Duodenal mucosa (tissue), 2 donors: ENCODE measurements around the gene MIEF2.
"Not testable (repeated sequence)": the region's sequence is repeated elsewhere in the genome, so short reads cannot be mapped to it uniquely, and the experiment has no call there.

ENCODE experiments used
- H3K27ac ChIP-seq: one replicate; pipeline ENCODE4 v1.7.0; 2013; ENCODE audit warnings: low read depth, low read length
- H3K27me3 ChIP-seq, 2 donors: one replicate each; pipeline ENCODE4 v1.7.0; 2013; ENCODE audit warnings: low read length in 2 of 2, control low read depth in 1 of 2; ENCODE audit not compliant: insufficient read depth in 2 of 2, control insufficient read depth in 1 of 2
- H3K36me3 ChIP-seq, 2 donors: one replicate each; pipeline ENCODE4 v1.7.0; 2013; ENCODE audit warnings: low read length in 2 of 2, control low read depth in 1 of 2; ENCODE audit not compliant: insufficient read depth in 2 of 2, control insufficient read depth in 1 of 2
- H3K4me1 ChIP-seq, 2 donors: one replicate each; pipeline ENCODE4 v1.7.0; 2013; ENCODE audit warnings: low read length in 2 of 2, control low read depth in 1 of 2; ENCODE audit not compliant: insufficient read depth in 2 of 2, control insufficient read depth in 1 of 2
- H3K4me3 ChIP-seq, 2 donors: one replicate each; pipeline ENCODE4 v1.7.0; 2013; ENCODE audit warnings: low read length in 2 of 2, low read depth in 1 of 2
- H3K9ac ChIP-seq, 2 donors: one replicate each; pipeline ENCODE4 v1.7.0; 2013; ENCODE audit warnings: low read length in 2 of 2, low read depth in 1 of 2
- H3K9me3 ChIP-seq, 2 donors: one replicate each; pipeline ENCODE4 v1.7.0; 2013; ENCODE audit warnings: low read length in 2 of 2, control low read depth in 1 of 2; ENCODE audit not compliant: control insufficient read depth in 1 of 2

Gene MIEF2

GRCh38 chr17:18280766-18281371 is 20.4 kb downstream of the MIEF2 start:
- no peaks in the 10 kb centered on the region for H3K27me3 ChIP-seq
- H3K4me3 ChIP-seq: no peak overlapping the region
- no peak overlapping the region for H3K9ac ChIP-seq
- no peaks in the 10 kb centered on the region for H3K9me3 ChIP-seq
- H3K27ac ChIP-seq: no peak overlapping the region
- H3K4me1 ChIP-seq: no peaks in the 10 kb centered on the region
- H3K36me3 ChIP-seq: peaks cover 44 to 82% of the 10 kb centered on the region in 2 donors

- no peak overlapping the region for H3K9ac ChIP-seq
- H3K9me3 ChIP-seq: no peaks in the 10 kb centered on the region
- no peak overlapping the region for H3K27ac ChIP-seq
- peaks cover 38 to 75% of the 10 kb centered on the region in 2 donors for H3K36me3 ChIP-seq
- no peaks in the 10 kb centered on the region for H3K27me3 ChIP-seq
- no peak overlapping the region for H3K4me3 ChIP-seq
- no peaks in the 10 kb centered on the region for H3K4me1 ChIP-seq
These were observed 21.3 kb downstream of the MIEF2 start for GRCh38 chr17:18281788-18282187.

GRCh38 chr17:18285296-18285695 is 24.8 kb downstream of the MIEF2 start:
- H3K4me1 ChIP-seq: no peaks in the 10 kb centered on the region
- H3K27me3 ChIP-seq: no peaks in the 10 kb centered on the region
- no peak overlapping the region for H3K9ac ChIP-seq
- H3K27ac ChIP-seq: no peak overlapping the region
- no peak overlapping the region for H3K4me3 ChIP-seq
- H3K9me3 ChIP-seq: no peaks in the 10 kb centered on the region
- H3K36me3 ChIP-seq: peaks cover 46 to 74% of the 10 kb centered on the region in 2 donors

GRCh38 chr17:18291718-18292540 is 31.5 kb downstream of the MIEF2 start:
- Histone ChIP-seq H3K36me3 (peaks cover 32 to 55% of the 10 kb centered on the region in 2 donors), H3K4me3 (no peak overlapping the region), H3K27ac (no peak overlapping the region), H3K9me3 (no peaks in the 10 kb centered on the region), H3K27me3 (no peaks in the 10 kb centered on the region), H3K4me1 (no peaks in the 10 kb centered on the region), H3K9ac (no peak overlapping the region)

- H3K27me3 ChIP-seq, H3K9me3 ChIP-seq, H3K4me1 ChIP-seq, H3K4me3 ChIP-seq, H3K27ac ChIP-seq, H3K9ac ChIP-seq: not testable (repeated sequence)
- H3K36me3 ChIP-seq: peaks cover 26 to 44% of the 10 kb centered on the region in 2 donors
These were observed 37.6 kb downstream of the MIEF2 start for GRCh38 chr17:18298061-18298460.

GRCh38 chr17:18300725-18301480 is 40.4 kb downstream of the MIEF2 start:
- peaks cover 37 to 59% of the 10 kb centered on the region in 2 donors for H3K36me3 ChIP-seq
- no peak overlapping the region for H3K4me3 ChIP-seq
- no peaks in the 10 kb centered on the region for H3K27me3 ChIP-seq
- H3K27ac ChIP-seq: no peak overlapping the region
- no peak overlapping the region for H3K9ac ChIP-seq
- peaks cover 0 to 3% of the 10 kb centered on the region in 2 donors for H3K4me1 ChIP-seq
- no peaks in the 10 kb centered on the region for H3K9me3 ChIP-seq

GRCh38 chr17:18303206-18303605 is 42.7 kb downstream of the MIEF2 start:
- H3K4me1 ChIP-seq, H3K27ac ChIP-seq, H3K9ac ChIP-seq, H3K4me3 ChIP-seq, H3K9me3 ChIP-seq, H3K27me3 ChIP-seq: not testable (repeated sequence)
- H3K36me3 ChIP-seq: peaks cover 46 to 77% of the 10 kb centered on the region in 2 donors

GRCh38 chr17:18309202-18309601 is 48.7 kb downstream of the MIEF2 start:
- peaks cover 18 to 41% of the 10 kb centered on the region in 2 donors for H3K36me3 ChIP-seq

GRCh38 chr17:18314059-18314730 is 53.7 kb downstream of the MIEF2 start:
- peak overlapping the region; percentile 84 to 93 for H3K9ac ChIP-seq
- no peaks in the 10 kb centered on the region for H3K27me3 ChIP-seq
- peak overlapping the region; percentile 97 for H3K4me3 ChIP-seq
- peak overlapping the region; percentile 87 for H3K27ac ChIP-seq
- peaks cover 0 to 16% of the 10 kb centered on the region in 2 donors for H3K36me3 ChIP-seq
- H3K9me3 ChIP-seq: no peaks in the 10 kb centered on the region
- peaks cover 45 to 54% of the 10 kb centered on the region in 2 donors for H3K4me1 ChIP-seq

More at GRCh38 chr17:18309202-18309601, 48.7 kb downstream of the MIEF2 start:
- no peaks in the 10 kb centered on the region for H3K27me3 ChIP-seq
- H3K9ac ChIP-seq: no peak overlapping the region
- peaks cover 11 to 16% of the 10 kb centered on the region in 2 donors for H3K4me1 ChIP-seq
- H3K27ac ChIP-seq: no peak overlapping the region
- H3K4me3 ChIP-seq: no peak overlapping the region
- no peaks in the 10 kb centered on the region for H3K9me3 ChIP-seq
